GM18858 (cell line): ENCODE measurements around the gene HOXD8.

Source experiments
- ATAC-seq: cut with Tn5 transposase; IDR thresholded peaks from one replicate; pipeline ENCODE4 v1.9.1; 2021; ENCODE audit not compliant: unreplicated experiment

The HOXD8 gene

DNA sequence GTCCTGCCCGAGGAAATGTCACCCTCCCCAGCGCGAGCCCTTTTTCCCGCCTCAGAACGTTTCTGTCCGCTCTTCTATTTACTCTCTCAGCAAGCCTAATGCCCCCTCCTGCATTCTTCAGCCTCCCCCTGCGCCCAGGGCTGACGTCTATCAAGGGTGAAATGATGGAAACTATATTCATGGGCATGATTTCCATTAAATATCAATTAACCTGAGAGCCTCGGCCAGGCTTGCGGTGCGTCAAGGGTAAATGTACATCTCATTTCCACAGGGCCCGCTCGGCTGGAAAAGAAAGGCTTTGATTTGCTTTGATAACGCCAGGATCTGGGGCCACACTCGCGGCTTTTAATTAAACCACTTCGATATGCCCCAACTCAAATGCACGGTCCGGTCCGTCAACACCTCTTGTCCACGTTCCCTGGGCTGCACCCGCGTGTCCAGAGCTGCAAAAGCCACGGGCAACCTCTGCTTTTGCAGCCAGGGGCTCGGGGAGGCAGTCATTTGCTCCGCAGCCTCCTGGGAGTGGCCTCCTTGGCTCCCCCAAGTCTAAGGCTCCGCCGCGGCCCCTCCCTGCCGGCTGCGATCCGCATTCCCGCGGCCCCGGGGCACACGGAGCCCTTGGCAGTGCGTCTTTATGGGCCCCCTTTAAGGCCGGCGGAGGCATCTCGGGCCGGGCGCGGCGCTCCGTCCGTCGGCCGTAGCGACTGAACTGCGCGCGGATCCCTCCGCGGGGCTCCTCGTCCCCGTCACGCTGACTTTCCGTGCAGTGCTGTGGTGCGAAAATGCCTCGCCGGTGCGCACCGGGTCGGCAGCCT is at the start of gene HOXD8:
Gene HOXD8, plus strand, starts transcription at position 724 of the 815 bp plus-strand sequence. CDS start 662 bp downstream, outside the sequence.
- no peak for ATAC-seq

DNA sequence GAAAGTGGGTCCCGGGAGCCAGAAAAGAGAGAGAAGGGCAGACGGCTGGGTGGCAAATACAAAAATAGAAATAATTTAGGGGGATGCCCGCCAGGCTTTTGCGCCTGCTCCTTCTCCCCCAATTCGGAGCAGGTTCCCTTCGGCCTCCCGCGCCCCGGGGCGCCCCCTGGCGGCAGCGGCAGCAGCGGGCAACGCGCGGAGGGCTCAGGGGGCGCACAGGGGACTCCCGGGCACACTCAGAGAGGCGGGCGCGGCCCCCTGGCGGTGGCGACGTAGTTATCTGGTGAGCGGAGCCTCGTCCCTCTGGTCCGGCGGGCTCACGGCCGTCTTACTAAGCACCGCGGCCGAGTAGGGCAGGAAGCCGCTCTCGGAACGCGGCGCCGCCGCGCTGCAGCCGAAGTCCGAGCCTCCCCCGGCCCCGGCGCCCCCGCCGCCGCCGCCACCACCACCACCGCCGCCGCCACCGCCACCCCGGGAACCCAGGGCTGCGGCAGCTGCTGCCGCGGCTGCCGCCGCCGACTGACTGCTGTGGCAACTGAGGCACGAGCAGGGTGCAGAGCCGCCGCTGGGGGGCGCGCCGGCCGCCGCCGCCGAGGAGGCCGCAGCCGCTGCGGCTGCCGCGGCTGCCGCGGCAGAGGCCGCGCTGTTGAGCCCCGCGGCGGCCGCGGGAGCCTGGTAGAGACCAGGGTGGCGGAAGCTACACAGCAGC is 49.5 kb upstream of the HOXD8 start:
- ATAC-seq: no peak

DNA sequence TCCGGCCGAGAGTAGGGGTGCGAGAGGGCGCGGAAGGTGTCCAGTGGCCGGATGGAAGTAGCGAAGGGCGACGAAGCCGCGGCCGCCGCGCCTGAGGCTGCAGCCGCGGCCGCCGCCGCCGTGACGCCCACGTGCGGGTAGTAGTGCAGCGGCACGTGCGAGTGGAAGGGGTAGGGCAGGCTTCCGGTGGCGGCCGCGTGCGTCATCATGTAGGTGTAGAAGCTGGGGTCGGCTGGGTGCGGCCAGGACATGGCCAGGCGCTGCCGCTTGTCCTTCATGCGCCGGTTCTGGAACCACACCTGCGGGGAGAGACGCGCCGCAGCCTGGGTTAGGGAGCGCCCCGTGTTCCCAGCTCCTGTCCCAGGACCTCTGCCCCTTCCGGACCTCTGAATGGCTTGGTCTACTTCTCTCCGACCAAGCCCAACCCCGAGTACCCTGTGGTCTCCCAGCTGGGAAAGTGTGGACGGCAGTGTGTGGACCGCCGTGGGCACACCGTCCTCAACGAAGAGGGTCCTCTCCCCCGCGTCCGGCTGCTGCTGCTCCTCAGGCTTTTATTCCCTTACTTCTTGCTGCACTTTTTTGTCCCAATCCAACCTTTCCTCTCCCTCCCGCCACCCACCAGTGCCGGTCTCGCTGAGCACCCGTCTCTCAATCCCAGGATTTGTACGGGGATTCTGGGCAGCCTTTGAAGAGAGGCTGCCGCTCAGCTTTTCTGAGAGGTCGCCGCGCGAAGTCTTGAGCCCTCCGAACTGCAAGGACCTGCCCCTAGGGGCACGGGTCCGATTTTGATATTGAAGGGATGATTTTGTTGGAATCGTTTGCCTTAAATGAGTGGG is 48.7 kb upstream of the HOXD8 start:
- ATAC-seq: no peak

DNA sequence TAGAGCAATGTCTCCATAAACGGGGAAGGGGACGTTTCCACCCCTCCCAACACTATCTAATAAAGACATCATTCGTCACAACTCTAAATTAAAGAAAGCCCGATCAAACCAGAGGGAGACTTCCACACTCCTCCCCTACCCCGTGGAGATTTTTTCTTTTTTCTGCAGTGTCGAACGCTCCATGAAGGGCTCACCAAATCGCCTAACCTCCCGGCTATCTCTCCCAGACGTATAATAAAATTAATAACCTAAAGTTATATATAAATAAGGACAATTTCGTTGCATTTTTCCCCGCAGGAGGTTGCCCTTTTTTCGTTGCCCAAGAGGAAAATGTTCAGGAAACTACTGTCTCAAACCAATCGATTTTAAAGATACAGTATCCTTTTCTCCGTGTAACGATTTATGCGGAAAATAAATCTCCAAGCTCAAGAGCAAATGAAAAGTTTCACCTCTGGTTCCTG is 48.1 kb upstream of the HOXD8 start:
- no peak for ATAC-seq

DNA sequence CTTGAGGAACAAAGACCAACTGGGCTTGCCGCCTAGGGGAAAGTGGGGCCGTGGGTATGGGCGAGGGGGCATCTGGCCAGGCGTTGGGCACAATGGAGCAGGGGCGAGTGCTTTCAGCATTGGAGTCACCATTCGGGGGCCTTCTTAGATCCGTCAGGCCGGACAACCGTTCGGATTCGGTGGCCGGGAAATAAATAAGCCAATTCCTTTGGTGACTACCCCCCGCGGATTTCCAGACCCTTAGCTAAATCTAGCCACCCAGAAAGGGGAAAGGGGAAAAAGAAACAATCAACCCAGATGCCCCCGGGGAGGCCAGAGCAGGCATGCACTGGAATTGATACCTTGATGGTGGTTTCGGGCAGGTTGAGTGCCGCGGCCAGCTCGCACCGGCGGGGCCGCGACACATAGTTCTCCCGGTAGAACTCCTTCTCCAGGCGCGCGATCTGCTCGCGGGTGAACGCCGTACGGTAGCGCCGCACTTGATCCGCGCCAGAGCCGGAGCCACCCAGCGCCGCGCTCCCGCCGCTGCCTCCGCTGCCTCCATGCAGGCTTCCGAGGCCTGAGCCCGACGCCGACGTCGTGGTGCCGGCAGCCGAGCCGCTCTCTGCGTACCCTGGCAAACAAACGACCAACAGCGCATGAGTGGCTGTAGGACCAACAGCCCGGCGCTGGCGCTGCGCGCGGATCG is 47.5 kb upstream of the HOXD8 start:
- ATAC-seq: no peak

DNA sequence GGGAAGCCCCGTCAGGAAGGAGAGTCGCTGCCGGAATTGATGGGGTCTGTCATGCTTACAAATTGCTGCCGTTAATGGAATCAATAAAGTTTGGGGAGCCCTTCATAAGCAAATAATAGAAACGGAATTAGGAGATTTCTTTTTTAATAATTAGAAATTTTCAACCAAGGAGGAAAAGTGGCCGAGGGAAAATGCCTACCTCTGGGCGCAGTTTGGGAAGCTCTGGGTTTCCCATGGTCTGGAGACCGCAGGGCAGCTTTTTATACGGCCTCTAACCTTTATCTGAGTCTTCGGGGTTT is 47.0 kb upstream of the HOXD8 start:
- ATAC-seq: no peak

DNA sequence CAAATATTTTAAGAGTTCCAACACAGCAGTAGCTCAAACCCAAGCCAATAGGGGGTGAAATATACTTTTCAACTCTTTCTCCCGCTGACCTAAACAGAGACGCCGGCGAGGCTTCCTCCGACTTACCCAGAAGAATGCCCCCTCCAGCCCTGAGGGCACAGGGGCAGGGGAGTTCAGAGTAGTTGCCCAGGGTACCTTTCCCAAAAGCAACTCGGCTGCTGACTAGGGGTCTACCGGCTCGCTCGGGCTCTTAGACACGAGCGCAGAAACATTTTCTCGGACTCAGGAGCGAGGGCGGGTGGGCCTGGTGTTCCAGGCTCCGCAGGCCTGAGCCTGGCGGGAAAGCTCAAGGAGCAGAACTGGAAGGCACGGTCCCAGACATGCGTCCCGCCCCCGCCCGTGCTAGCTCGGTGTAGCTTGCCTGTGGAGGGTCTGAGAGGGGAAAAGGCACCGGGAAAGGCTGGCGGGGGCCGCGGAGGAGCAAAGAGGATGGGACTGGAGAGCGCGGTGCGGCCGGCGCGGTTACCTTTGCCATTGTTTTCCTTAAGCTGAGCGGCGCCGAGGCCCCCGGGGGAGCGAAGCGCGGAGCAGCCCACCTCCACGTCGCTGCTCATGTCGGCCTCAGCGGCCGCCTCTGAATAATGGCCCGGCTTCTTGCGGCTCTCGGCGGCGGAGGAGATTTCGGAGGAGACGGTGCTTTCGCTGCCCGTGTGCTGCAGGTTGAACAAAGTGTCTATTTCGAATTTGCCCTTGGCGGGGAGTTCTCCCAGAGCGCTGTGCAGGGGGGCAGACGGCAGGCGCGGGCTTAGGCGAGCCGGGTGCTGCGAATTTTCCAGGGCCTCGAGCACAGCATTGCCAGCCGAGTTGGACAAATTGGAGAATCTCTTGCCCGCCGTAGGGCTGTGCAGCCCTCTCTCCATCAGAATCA is 46.4 kb upstream of the HOXD8 start:
- ATAC-seq: no peak

DNA sequence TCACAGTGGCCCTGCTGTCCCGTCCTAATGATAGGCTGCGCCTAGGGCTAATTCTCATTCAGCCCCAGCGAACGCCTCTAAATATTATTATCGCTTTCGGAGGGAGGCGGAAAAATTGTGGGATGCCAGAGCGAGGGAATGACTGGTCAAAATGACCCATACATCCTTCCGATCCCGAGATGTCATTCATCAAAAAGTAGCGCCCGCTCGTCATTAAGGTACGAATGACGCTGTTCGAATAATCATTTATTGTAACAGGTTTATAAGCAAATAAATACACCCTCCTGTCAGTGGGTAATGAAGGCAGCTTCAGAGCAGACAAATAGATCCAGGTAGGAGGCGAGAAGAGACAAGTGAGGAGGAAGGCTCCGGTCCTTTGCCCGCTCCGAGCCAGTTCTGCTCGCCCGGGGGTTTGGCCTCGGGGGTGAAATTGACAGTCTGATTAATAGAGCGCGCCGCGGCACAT is 45.7 kb upstream of the HOXD8 start, which contains the start of gene EVX2:
Gene EVX2, minus strand, starts transcription at position 167 of the 466 bp plus-strand sequence. CDS start 186 bp downstream, outside the sequence.
- ATAC-seq: no peak

DNA sequence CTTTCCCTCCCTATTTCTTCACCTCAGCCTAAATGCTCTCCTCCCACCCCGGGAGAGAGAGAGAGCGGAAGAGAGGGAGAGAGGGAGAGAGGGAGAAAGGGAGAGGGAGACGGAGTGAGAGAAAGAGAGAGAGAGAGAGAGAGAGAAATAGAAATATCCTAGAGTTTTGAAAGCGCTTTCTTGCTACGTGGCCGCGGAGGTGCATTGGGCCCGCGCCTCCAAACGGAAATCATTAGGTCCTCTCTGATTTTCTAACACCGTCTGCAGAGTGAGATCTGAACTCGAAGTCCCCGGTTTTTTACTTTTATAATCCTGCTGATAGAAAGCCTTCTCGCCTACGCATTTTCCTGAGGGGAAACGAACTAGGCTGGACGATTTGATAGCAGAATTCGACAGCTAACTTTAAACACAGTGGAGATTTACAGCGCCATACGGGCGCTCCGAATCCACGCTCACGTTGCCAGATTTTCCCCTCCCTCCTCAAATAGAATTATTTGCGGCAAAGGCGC is 44.8 kb upstream of the HOXD8 start:
- ATAC-seq: no peak

DNA sequence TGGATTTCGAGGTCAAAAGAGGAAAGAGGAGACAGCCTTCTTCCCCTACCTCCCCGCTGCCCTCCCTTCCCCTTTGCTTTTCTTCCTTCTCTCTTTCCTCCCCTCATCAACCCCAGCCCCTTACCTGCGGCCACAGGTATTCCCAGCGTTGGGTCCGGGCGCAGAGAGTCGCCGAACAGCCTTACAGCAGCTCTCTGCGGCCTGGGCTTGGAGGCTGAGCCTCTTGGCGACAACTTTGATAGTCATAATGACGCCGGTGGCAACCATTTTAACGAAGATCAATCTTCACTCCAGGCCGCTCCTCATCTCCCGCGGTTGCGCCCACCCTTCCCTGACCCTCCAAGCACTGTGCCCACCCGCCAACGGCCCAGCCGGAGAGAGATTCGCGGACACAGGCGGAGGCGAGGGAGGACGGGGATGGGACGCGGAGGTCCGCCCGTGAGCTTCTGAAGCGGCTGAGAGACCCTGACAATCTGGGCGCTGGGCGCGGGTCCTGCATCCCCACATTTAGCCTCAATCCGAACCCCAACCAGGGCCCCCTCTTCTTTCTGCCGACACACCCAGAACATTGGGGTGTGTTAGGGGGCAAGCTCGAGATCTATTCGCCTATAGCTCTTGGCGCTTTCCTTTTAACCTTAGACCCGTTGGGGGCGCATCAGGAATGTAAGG is 44.3 kb upstream of the HOXD8 start:
- ATAC-seq: no peak

DNA sequence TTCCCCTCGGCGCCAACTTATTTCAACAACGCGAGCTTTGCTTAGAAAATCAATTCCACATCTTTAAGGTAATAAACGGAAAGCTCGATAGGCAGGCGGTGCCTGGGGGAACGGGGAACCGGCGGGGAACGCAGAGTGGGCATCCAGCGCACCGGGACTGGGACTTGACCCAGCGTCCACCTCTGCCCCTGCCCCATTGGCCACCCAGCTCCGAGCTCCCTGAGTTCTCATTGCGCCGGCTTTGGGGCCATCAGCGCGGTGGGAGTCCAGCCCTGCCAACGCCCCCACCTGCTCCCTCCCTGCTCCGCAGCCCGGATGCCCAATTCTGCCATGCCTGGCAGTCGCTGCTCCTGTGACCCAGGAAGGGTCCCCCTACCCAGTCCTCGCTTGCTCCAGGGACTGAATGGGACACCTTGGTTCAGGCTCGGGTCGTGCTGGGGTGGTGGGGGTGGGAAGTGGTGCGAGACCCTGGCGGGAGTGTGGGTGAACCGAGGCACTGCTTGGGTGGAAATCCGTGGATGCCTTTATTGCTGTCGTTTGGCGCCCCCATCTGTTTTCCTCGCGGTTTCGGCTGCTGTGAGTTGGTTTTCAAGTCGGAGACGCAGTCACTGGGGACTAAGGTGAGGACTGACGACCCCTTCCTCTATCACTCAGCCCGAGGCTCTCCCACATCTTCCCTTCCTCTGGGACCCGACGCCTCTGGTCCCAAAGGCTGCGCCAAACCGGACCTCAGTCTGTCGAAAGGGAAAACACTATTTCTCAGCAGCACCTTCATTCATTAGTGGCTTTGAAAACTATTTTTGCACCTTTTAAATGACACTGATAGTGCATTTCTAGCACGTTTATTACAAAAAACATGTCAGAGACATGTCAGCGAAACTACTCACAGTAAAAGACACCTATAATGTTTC is 43.4 kb upstream of the HOXD8 start:
- no peak for ATAC-seq

DNA sequence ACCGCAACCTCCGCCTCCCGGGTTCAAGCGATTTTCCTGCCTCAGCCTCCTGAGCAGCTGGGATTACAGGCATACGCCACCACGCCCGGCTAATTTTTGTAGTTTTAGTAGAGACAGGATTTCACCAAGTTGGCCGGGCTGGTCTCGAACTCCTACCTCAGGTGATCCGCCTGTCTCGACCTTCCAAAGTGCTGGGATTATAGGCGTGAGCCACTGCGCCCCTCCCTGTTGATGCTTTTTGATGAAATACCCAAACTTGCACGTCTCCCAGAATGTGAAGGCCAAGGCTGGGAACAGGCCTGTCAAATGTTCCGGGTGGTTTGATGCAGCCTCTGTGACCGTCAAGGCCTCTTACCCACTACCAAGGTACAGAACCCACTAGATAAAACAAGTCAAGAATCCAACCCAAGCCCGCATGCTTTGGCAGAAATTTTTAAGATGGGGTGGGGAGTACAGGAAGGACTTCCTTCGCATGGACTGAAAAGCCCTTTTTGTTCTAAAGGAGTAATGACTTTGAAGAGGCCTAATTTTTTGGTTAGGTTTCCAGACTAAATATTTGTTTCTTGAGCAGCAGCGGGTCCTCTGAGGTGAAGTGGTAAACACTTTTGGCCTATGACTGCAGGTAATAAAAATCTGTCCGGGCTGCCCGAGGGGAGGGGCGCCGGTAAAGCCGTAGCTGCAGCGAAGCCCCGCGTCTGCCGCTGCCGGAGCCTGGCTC is 42.0 kb upstream of the HOXD8 start:
- no peak for ATAC-seq

DNA sequence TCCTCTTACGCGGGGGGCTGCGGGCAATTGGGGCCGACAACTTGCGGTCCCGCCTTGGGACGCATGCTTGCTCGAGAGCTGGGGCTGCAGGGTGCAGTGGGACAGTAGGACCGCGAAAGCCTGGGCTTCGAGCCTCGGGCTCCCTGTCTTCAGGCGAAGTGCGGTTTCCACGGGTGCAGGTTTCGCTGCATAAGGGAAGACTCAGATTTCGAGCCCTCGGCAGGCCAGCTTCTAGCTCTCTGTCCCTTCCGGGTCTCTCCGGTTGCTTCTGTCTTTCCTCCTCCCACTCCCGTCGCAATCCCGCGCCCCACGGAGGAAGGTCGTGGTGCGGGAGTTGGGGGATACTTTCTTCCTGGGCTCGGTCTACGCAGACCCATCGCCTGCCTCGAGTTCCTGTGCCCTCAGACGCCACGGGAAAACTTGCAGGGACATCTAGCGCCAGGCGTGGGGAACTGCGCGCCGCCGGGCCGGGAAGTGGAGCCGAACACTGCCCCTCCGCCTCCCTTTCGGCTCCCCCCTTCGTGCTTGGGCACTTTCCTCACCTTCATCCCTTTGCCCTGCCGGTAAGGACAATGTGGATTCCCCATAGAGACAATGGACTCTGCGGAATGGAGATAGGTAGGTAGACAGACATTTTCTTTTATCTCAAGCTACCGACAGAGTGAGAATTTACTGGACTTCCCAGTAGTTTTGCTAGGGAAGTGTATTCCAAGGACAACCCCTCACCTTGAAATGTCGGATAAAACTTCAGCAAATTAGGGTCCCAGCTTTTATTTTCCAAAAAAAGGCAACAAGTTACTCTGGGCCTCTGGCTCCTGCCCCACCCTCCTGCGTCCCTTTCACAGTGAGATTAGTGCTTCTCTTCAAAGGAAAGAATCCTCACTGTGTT is 41.2 kb upstream of the HOXD8 start:
- ATAC-seq: no peak

DNA sequence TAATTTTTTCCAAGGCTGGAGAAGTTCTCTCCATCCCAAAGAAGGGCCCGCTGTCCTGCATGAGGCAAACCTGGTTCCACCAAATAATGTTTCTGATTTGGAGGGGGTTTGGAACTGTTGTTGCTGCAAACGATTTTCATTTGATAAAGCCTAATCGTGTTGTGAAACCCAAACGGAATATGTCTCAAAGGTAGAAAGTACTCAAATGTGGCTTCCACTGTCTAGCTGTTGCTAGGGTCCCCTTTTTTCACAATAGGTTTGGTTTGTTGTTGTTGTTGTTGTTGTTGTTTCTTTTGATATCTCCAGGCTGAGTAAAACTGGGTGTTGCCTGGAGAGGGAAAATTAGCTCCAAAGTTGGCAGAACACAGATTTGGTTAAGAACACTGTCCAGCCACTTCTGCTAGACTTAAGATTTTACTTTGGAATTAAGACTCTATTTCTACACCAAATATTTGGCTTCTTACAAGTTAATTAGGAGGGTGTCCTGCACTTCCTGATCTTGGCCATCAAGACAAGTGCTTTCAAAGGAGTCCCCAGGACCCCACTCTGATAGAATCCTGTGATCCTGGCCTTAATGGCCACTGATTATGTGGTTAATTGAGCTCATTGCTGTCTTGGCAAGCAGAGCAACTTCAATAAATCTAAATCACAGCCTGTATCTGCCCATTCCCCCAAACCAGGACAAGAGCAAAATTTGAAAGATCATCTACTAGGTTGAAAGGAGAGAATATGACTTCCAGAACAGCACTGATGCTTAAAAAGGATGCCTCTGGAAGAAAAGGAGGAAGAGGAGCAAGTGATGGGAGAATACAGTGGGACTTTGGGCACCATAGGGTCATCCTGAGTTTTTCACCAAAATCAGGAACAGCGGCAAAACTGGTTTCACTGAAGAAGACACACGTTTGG is 40.3 kb upstream of the HOXD8 start:
- ATAC-seq: no peak

DNA sequence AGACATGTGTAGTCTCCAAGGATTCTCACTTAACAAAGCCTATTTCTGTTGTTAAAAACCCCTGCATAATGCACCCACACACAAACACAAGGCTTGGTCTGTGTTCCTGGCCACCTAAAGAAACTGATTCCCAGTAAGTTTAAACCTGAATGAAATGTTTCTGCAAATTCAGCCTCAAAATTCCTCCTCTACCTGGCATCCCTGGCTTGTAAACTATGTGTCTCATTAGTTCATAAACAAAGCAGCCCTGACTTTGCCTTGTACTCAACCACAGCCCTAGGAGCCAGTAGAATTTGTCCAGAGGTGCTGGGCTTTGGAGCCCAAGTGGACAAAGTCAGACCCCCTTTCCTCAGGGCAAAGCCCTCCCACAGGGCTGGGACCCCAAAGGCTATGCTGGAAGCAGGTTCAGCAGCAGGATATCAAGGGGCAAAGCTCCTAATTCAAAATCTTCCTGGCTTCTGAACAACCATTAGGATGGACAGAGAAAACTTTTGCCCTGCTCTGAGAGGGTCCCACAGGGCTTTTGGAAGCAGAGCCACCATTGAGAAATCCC is 39.6 kb upstream of the HOXD8 start:
- no peak for ATAC-seq
